GM23248 (cell line): Measurements from ENCODE around the gene ZNF302. TPM values are rescaled to one million over a fixed set of nuclear protein-coding genes. Genes with fewer than 3 reads are reported as not detected.
A peak's percentile ranks its signal among the peaks of the same experiment; 100 is the strongest.

Source experiments
- DNase-seq: peaks from one replicate; pipeline ENCODE4 v3.0.0-alpha.2; 2015
- H2AFZ ChIP-seq: fragments of 200-600 bp; sonication (generic); 2 replicates; pipeline ENCODE4 v1.6.1; 2016; ENCODE audit warnings: antibody characterized with exemption
- H3F3A ChIP-seq: fragments of 200-600 bp; sonication (generic); 2 replicates; pipeline ENCODE4 v1.6.1; 2016; ENCODE audit warnings: mild to moderate bottlenecking, antibody characterized with exemption, mixed run types; ENCODE audit not compliant: insufficient read depth
- H3K27ac ChIP-seq: fragments of 200-600 bp; sonication (generic); 2 replicates; pipeline ENCODE4 v1.5.1; 2016; ENCODE audit warnings: mild to moderate bottlenecking
- H3K27me3 ChIP-seq: fragments of 200-600 bp; sonication (generic); replicated peaks from 2 replicates; pipeline ENCODE4 v1.6.1; 2016; ENCODE audit warnings: mild to moderate bottlenecking; ENCODE audit not compliant: insufficient read depth
- H3K36me3 ChIP-seq: fragments of 200-600 bp; sonication (generic); 2 replicates; pipeline ENCODE4 v1.6.1; 2016; ENCODE audit warnings: low read depth, mild to moderate bottlenecking
- H3K4me1 ChIP-seq: fragments of 200-600 bp; sonication (generic); 2 replicates; pipeline ENCODE4 v1.6.1; 2016; ENCODE audit warnings: mild to moderate bottlenecking; ENCODE audit not compliant: insufficient read depth
- H3K4me2 ChIP-seq: fragments of 200-600 bp; sonication (generic); one replicate; pipeline ENCODE4 v1.6.1; 2016; ENCODE audit warnings: mild to moderate bottlenecking; ENCODE audit not compliant: unreplicated experiment
- H3K4me3 ChIP-seq: fragments of 200-600 bp; sonication (generic); 2 replicates; pipeline ENCODE4 v1.5.1; 2016; ENCODE audit warnings: mild to moderate bottlenecking
- H3K79me2 ChIP-seq: fragments of 200-600 bp; sonication (generic); 2 replicates; pipeline ENCODE4 v1.6.1; 2016; ENCODE audit warnings: mild to moderate bottlenecking; ENCODE audit not compliant: insufficient read depth
- H3K9ac ChIP-seq: fragments of 200-600 bp; sonication (generic); 2 replicates; pipeline ENCODE4 v1.6.1; 2016; ENCODE audit warnings: mild to moderate bottlenecking
- H3K9me2 ChIP-seq: fragments of 200-600 bp; sonication (generic); 2 replicates; pipeline ENCODE4 v1.6.1; 2016; ENCODE audit warnings: mixed run types, mild to moderate bottlenecking, moderate library complexity; ENCODE audit not compliant: insufficient read depth
- H3K9me3 ChIP-seq: fragments of 200-600 bp; sonication (generic); one replicate; pipeline ENCODE4 v1.6.1; 2017; ENCODE audit warnings: low read depth
- H4K20me1 ChIP-seq: fragments of 200-600 bp; sonication (generic); 2 replicates; pipeline ENCODE4 v1.6.0; 2016; ENCODE audit not compliant: insufficient read depth
- EZH2 ChIP-seq: fragments of 200-600 bp; sonication (generic); IDR thresholded peaks from 2 replicates; pipeline ENCODE4 v1.6.1; 2018; ENCODE audit warnings: antibody characterized with exemption, mild to moderate bottlenecking; ENCODE audit not compliant: insufficient read depth, poor library complexity, severe bottlenecking
- EZH2phosphoT487 ChIP-seq: fragments of 200-600 bp; sonication (generic); IDR thresholded peaks from 2 replicates; pipeline ENCODE4 v1.6.1; 2018; ENCODE audit warnings: antibody characterized with exemption, moderate library complexity, mild to moderate bottlenecking, low read depth; ENCODE audit not compliant: insufficient read depth
- WGBS, 2 experiments: methylation state at CpG; one replicate each; pipeline ENCODE4 v1.1.6; 2015 to 2017; ENCODE audit warnings: low lambda C conversion rate in 2 of 2, low coverage in 1 of 2; ENCODE audit errors: missing lambda C conversion rate in 2 of 2; 5-methylcytosine and 5-hydroxymethylcytosine counted together
- in situ Hi-C: fragments of 300-500 bp; cut with MboI; formaldehyde crosslinking; loops from 2 replicates; pipeline ENCODE4 v1.15.0; 2020
- polyA plus RNA-seq: library from polyadenylated mRNA; unstranded; fragments of >200 nt; fragmentation: Nextera tagmentation; extraction: Ambion mirVana; gene quantifications from 2 replicates; pipeline ENCODE4 v1.2.1, GENCODE V29; 2016
- total RNA-seq: library from RNA; depleted of rRNA; stranded (reverse); fragments of >200 nt; shearing (Covaris generic); gene quantifications from 2 replicates; pipeline ENCODE4 v1.2.3, GENCODE V29; 2014

Gene ZNF302
- total and polyA plus RNA-seq, 2 experiments from 2014 or later: 18.4 to 23.9 TPM

- Histone ChIP-seq H3K79me2 (peaks cover 16% of the 10 kb centered on the region), H3K9me2 (no peaks in the 10 kb centered on the region), H3K27me3 (no peaks in the 10 kb centered on the region), H3K4me1 (peaks cover 8% of the 10 kb centered on the region), H3K4me3 (no peak overlapping the region), H3K4me2 (no peak overlapping the region), H3K9ac (no peak overlapping the region), H3K36me3 (peaks cover 10% of the 10 kb centered on the region; the same call in 1 of the 2 replicates), H2AFZ (no peak overlapping the region), H3F3A (no peaks in the 10 kb centered on the region), H3K9me3 (no peaks in the 10 kb centered on the region), H3K27ac (no peak overlapping the region), H4K20me1 (no peaks in the 10 kb centered on the region)
- DNase-seq: no peak
- in situ Hi-C loops: no loop called here
- TF ChIP-seq EZH2 (no peak), EZH2phosphoT487 (no peak)
- 69 to 70% methylated on average over 7 of the region's 7 CpGs for WGBS, 2 experiments
Measured at GRCh38 chr19:34731964-34732363, 54.5 kb downstream of the ZNF302 start.

- Histone ChIP-seq H3K36me3 (peaks cover 10% of the 10 kb centered on the region; the same call in 1 of the 2 replicates), H3K4me3 (peak overlapping the region; percentile 88), H3K9me3 (no peaks in the 10 kb centered on the region), H4K20me1 (no peaks in the 10 kb centered on the region), H2AFZ (no peak overlapping the region), H3K27me3 (no peaks in the 10 kb centered on the region), H3K79me2 (peaks cover 16% of the 10 kb centered on the region), H3K9ac (peak overlapping the region; percentile 96), H3K27ac (peak overlapping the region; percentile 97), H3K4me2 (peak overlapping the region; percentile 88), H3F3A (no peaks in the 10 kb centered on the region), H3K4me1 (peaks cover 8% of the 10 kb centered on the region), H3K9me2 (no peaks in the 10 kb centered on the region)
- WGBS, 2 experiments: 52 to 64% methylated on average over 8 to 15 of the region's 15 CpGs
- in situ Hi-C loops: no loop called here
- DNase-seq: no peak
- TF ChIP-seq EZH2phosphoT487: no peak
- TF ChIP-seq EZH2: no peak
Measured at GRCh38 chr19:34732612-34733211, 55.2 kb downstream of the ZNF302 start.

DNA sequence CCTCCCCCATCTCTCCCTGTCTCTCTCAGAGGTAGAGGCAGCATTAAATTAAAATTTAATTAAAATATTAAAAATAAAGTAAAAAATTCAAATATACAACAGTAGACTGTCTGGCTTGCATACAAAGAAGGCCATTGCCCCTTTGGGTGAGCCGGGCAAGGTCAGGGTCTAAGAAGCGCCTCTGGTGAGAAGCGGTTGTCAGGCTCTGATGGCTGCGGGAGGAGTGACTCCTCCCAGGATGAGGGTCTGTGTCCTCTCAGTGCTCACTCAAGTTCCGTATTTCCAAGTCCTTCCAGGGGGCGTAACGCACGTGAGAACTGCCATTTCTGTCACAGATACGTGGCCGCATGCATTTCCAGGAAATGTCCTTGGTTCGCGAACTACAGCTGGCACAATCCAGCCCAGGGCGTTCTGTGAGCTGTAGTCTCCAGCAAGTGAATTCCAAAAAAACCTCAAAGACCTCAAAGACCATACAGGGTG lies 55.8 kb downstream of the ZNF302 start:
- TF ChIP-seq EZH2 (no peak), EZH2phosphoT487 (no peak)
- Histone ChIP-seq H3K27me3 (no peaks in the 10 kb centered on the region), H3F3A (no peaks in the 10 kb centered on the region), H2AFZ (peak overlapping the region; percentile 91), H4K20me1 (no peaks in the 10 kb centered on the region), H3K79me2 (peaks cover 16% of the 10 kb centered on the region), H3K4me3 (peak overlapping the region; percentile 88), H3K4me1 (peaks cover 8% of the 10 kb centered on the region), H3K4me2 (peak overlapping the region; percentile 88), H3K36me3 (peaks cover 10% of the 10 kb centered on the region; the same call in 1 of the 2 replicates), H3K27ac (peak overlapping the region; percentile 97), H3K9me3 (no peaks in the 10 kb centered on the region), H3K9me2 (no peaks in the 10 kb centered on the region), H3K9ac (peak overlapping the region; percentile 96)
- no peak for DNase-seq
- WGBS, 2 experiments: 12% methylated on average over 12 to 13 of the region's 13 CpGs
- in situ Hi-C loops: no loop called here

DNA sequence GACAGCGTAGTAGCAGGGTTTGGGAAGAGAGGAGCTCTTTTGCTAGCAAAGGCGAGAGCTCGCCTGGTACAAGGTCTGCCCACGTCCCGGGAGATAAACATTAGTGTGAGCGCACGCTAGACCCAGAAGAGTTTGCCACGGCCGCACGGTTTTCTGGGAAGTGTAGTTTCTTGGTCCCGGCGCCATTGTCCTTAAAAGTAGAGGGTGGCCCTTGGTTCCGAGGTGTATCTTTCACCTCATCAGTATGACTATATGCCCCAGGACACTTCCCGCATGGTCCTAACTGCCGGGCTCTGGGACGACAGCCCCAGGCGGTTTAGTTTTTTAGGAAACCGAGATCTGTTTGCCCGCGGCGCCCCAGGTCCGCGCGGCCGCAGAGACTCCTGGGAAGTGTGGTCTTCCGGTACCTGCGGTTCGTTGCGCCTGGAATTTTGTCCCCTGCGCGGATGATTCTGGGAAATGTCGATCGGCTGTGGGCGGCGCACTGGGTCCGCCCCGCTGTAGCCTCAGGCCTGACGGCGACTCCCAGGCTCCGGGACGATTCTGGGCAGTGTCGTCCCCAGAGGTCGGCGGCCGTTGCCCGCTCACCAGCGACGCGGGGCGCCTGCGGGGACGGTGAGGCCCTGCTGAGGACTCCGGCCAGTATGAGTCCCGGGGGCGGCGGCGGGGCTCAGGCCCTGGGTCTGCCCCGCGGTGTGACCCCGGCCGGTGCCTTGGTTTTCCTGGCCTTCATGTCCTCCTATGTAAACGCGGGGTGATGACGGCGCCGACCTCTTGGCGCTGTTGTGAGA lies 56.5 kb downstream of the ZNF302 start, which contains the start of gene ZNF181:
Gene ZNF181 (plus strand): TSS at position 498 of the 791 bp plus-strand sequence. CDS start 795 bp downstream, outside the sequence.
- Histone ChIP-seq H3K9ac (peak within 1 kb of the TSS; percentile 96), H2AFZ (peak within 1 kb of the TSS; percentile 91), H3K4me3 (peak within 1 kb of the TSS; percentile 88), H3K27ac (peak within 1 kb of the TSS; percentile 97), H3K36me3 (peaks cover 11% of the 10 kb centered on the region), H3K9me3 (no peaks in the 10 kb centered on the region), H3K27me3 (no peaks in the 10 kb centered on the region), H3K9me2 (no peaks in the 10 kb centered on the region), H4K20me1 (no peaks in the 10 kb centered on the region), H3K4me2 (peak within 1 kb of the TSS; percentile 88), H3F3A (no peaks in the 10 kb centered on the region), H3K79me2 (peaks cover 16% of the 10 kb centered on the region), H3K4me1 (peaks cover 8% of the 10 kb centered on the region)
- TF ChIP-seq EZH2phosphoT487 (no peak), EZH2 (no peak)
- DNase-seq: peak; percentile 97
- 1 to 2% methylated on average over 41 to 65 of the region's 67 CpGs for WGBS, 2 experiments
- in situ Hi-C loops: no loop called here
